Astrocyte (in vitro differentiated cells and primary cell): ENCODE data around the gene LRRC73. TPM values are rescaled to one million over a fixed set of nuclear protein-coding genes. Genes with fewer than 3 reads are reported as not detected.
A peak's percentile ranks its signal among the peaks of the same experiment; 100 is the strongest.

ENCODE experiments used
- DNase-seq: peaks from one replicate; pipeline ENCODE4 v3.0.0-alpha.2; 2010; ENCODE audit warnings: low read depth
- FAIRE-seq: peaks from 2 replicates; lab custom pipeline; 2011; peaks lifted over from hg19 to GRCh38; lab: Jason Lieb, UNC
- H2AFZ ChIP-seq: 2 replicates; pipeline ENCODE4 v1.6.0; 2012; ENCODE audit warnings: low read depth, low read length, inconsistent platforms
- H3K27ac ChIP-seq: 2 replicates; pipeline ENCODE4 v1.5.1; 2011; ENCODE audit warnings: low read depth, low read length, inconsistent platforms
- H3K27me3 ChIP-seq: 2 replicates; pipeline ENCODE4 v1.6.0; 2011; ENCODE audit warnings: low read length, inconsistent platforms; ENCODE audit not compliant: insufficient read depth
- H3K36me3 ChIP-seq: 2 replicates; pipeline ENCODE4 v1.5.1; 2011; ENCODE audit warnings: low read length, inconsistent platforms; ENCODE audit not compliant: insufficient read depth
- H3K4me1 ChIP-seq: 2 replicates; pipeline ENCODE4 v1.5.1; 2011; ENCODE audit warnings: low read length, inconsistent platforms; ENCODE audit not compliant: insufficient read depth
- H3K4me2 ChIP-seq: 2 replicates; pipeline ENCODE4 v1.6.0; 2012; ENCODE audit warnings: low read length, inconsistent platforms
- H3K4me3 ChIP-seq: 2 replicates; pipeline ENCODE4 v1.5.1; 2011; ENCODE audit warnings: low read depth, mild to moderate bottlenecking, low read length, inconsistent platforms; ENCODE audit not compliant: insufficient read depth
- H3K79me2 ChIP-seq: 2 replicates; pipeline ENCODE4 v1.6.0; 2012; ENCODE audit warnings: mild to moderate bottlenecking, low read length, inconsistent platforms; ENCODE audit not compliant: insufficient read depth
- H3K9ac ChIP-seq: 2 replicates; pipeline ENCODE4 v1.6.0; 2012; ENCODE audit warnings: mild to moderate bottlenecking, low read length, inconsistent platforms
- H3K9me3 ChIP-seq: 2 replicates; pipeline ENCODE4 v1.5.1; 2012; ENCODE audit warnings: low read depth, mild to moderate bottlenecking, low read length, inconsistent platforms; ENCODE audit not compliant: insufficient read depth
- H4K20me1 ChIP-seq: 2 replicates; pipeline ENCODE4 v1.6.0; 2012; ENCODE audit warnings: low read length, inconsistent platforms; ENCODE audit not compliant: insufficient read depth
- H3K27ac Mint-ChIP-seq: one replicate; pipeline ENCODE4 v1.8.0; 2021; ENCODE audit warnings: mild to moderate bottlenecking, mixed read lengths; ENCODE audit not compliant: unreplicated experiment
- H3K27me3 Mint-ChIP-seq: one replicate; pipeline ENCODE4 v1.8.0; 2021; ENCODE audit warnings: low read depth, mixed read lengths; ENCODE audit not compliant: unreplicated experiment
- H3K36me3 Mint-ChIP-seq: one replicate; pipeline ENCODE4 v1.8.0; 2021; ENCODE audit warnings: low read depth, mixed read lengths; ENCODE audit not compliant: unreplicated experiment
- H3K4me1 Mint-ChIP-seq: one replicate; pipeline ENCODE4 v1.8.0; 2021; ENCODE audit warnings: low read depth, mixed read lengths; ENCODE audit not compliant: unreplicated experiment
- H3K4me3 Mint-ChIP-seq: one replicate; pipeline ENCODE4 v1.8.0; 2021; ENCODE audit warnings: mild to moderate bottlenecking, moderate library complexity, mixed read lengths; ENCODE audit not compliant: unreplicated experiment
- H3K9me3 Mint-ChIP-seq: one replicate; pipeline ENCODE4 v1.8.0; 2021; ENCODE audit warnings: mild to moderate bottlenecking, mixed read lengths; ENCODE audit not compliant: unreplicated experiment
- CTCF ChIP-seq: IDR thresholded peaks from 2 replicates; pipeline ENCODE4 v1.5.1; 2011; ENCODE audit warnings: low read depth, mild to moderate bottlenecking, inconsistent platforms, low read length, moderate library complexity; ENCODE audit not compliant: insufficient read depth
- EZH2 ChIP-seq: IDR thresholded peaks from 2 replicates; pipeline ENCODE4 v1.6.1; 2012; ENCODE audit warnings: mild to moderate bottlenecking, low read length, inconsistent platforms; ENCODE audit not compliant: insufficient read depth
- total RNA-seq: library from RNA; stranded (reverse); gene quantifications from 2 replicates; pipeline ENCODE4 v1.2.1, GENCODE V29; 2021

Gene LRRC73
- total RNA-seq, 1 donor from 2014 or later: 0.30 TPM

DNA sequence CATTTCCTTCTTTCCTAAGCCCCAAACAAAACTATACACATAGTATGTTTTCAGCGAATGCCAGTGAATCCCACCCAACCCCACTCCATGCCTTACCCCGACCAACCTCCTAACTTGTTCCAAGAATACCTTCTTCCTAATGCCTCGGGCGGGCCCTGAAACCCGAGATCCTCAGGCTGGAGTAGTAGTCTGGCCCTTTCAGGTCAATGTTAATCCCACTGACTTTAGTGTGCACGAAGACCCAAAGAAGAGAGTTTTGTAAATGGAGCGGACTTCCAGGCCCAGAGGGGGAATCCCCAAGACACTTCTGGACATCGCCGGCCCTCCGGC lies 6.2 kb upstream of the LRRC73 start:
- Mint-ChIP-seq H3K27me3 (no peaks in the 10 kb centered on the region), H3K4me3 (no peak overlapping the region), H3K36me3 (peaks cover 9% of the 10 kb centered on the region), H3K4me1 (peaks cover 13% of the 10 kb centered on the region), H3K27ac (no peak overlapping the region), H3K9me3 (no peaks in the 10 kb centered on the region)
- Histone ChIP-seq H2AFZ (peak overlapping the region; percentile 42), H3K27ac (peak overlapping the region; percentile 82), H3K9me3 (no peaks in the 10 kb centered on the region), H3K4me1 (peaks cover 17% of the 10 kb centered on the region), H4K20me1 (peaks cover 74% of the 10 kb centered on the region), H3K4me3 (peak overlapping the region; percentile 99), H3K27me3 (no peaks in the 10 kb centered on the region), H3K79me2 (peaks cover 66% of the 10 kb centered on the region), H3K4me2 (peak overlapping the region; percentile 87), H3K9ac (peak overlapping the region; percentile 97), H3K36me3 (peaks cover 47% of the 10 kb centered on the region)
- TF ChIP-seq CTCF (no peak), EZH2 (no peak)
- DNase-seq: peak; percentile 13
- FAIRE-seq: no peak

DNA sequence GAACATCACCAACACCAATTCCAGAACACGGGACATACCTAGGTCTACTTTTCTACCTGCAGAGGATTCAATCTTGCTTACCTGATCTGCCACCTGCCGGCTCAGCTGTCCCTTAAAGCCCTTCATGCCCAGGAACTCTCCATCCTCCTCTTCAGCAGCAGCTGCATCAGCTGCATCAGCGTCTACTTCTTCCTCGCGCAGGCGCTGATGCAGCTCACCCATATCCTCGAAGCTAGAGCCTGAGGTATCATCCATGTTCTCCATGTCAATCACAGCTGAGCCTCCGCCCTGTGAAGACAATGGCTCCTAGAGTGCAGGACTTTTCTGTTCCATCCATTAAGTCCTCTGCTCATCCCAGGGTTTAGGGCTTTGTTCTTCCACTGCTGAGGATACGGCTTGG lies 5.7 kb upstream of the LRRC73 start:
- Histone ChIP-seq H3K9me3 (no peaks in the 10 kb centered on the region), H3K9ac (peak overlapping the region; percentile 97), H3K27ac (peak overlapping the region; percentile 82), H3K36me3 (peaks cover 41% of the 10 kb centered on the region), H3K4me2 (peak overlapping the region; percentile 87), H3K79me2 (peaks cover 66% of the 10 kb centered on the region), H3K27me3 (no peaks in the 10 kb centered on the region), H3K4me3 (peak overlapping the region; percentile 99), H3K4me1 (peaks cover 18% of the 10 kb centered on the region), H4K20me1 (peaks cover 72% of the 10 kb centered on the region), H2AFZ (no peak overlapping the region)
- peaks cover 10% of the 10 kb centered on the region for H3K36me3 Mint-ChIP-seq
- H3K4me1 Mint-ChIP-seq: peaks cover 13% of the 10 kb centered on the region
- H3K27me3 Mint-ChIP-seq: no peaks in the 10 kb centered on the region
- H3K9me3 Mint-ChIP-seq: no peaks in the 10 kb centered on the region
- DNase-seq: no peak
- TF ChIP-seq CTCF (no peak), EZH2 (no peak)
- no peak for FAIRE-seq
- no peak overlapping the region for H3K4me3 Mint-ChIP-seq
- H3K27ac Mint-ChIP-seq: no peak overlapping the region

DNA sequence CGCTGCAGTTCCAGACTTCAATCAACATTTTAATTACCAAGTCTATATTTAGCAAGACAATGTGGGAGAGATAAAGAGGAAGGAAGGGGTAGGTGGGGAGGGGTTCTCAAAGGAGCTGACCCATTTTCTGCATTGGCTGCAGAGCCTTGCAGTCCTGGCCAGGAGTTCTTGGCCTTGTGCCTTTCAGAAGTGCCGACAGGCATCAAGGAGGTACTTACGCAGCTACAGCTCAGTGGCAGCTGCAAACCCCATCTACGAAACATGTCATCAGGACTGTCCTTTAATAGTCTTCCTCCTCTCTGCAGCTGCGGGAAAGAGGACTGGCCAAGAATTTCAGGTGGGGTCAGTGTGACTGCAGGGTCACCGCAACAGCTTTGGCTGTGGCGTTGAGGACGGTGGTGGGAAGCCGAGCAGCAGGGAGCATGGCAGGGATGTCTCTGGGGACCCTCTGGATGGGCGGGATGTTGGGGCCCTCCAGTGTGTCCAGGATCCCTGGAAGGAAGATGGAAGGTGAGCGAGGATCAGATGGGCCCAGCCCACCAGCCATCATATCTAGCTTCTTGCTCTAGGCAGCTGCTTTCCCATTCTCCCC lies 1.8 kb upstream of the LRRC73 start:
- Mint-ChIP-seq H3K36me3 (peaks cover 11% of the 10 kb centered on the region), H3K4me1 (peaks cover 13% of the 10 kb centered on the region), H3K4me3 (peak overlapping the region; percentile 47), H3K9me3 (no peaks in the 10 kb centered on the region), H3K27ac (no peak overlapping the region), H3K27me3 (peaks cover 19% of the 10 kb centered on the region)
- DNase-seq (no peak), FAIRE-seq (no peak)
- H3K79me2 ChIP-seq: peaks cover 35% of the 10 kb centered on the region
- H3K9ac ChIP-seq: no peak overlapping the region
- no peaks in the 10 kb centered on the region for H3K27me3 ChIP-seq
- peaks cover 21% of the 10 kb centered on the region for H3K4me1 ChIP-seq
- no peak overlapping the region for H2AFZ ChIP-seq
- H3K36me3 ChIP-seq: peaks cover 25% of the 10 kb centered on the region
- no peaks in the 10 kb centered on the region for H3K9me3 ChIP-seq
- H3K27ac ChIP-seq: no peak overlapping the region
- no peak overlapping the region for H3K4me3 ChIP-seq
- H4K20me1 ChIP-seq: peaks cover 53% of the 10 kb centered on the region
- TF ChIP-seq CTCF: no peak
- no peak for TF ChIP-seq EZH2
- no peak overlapping the region for H3K4me2 ChIP-seq
